Measurements from ENCODE around the gene RNF144A.
"Not testable (repeated sequence)": the region's sequence is repeated elsewhere in the genome, so short reads cannot be mapped to it uniquely, and the experiment has no call there.

The RNF144A gene

DNA sequence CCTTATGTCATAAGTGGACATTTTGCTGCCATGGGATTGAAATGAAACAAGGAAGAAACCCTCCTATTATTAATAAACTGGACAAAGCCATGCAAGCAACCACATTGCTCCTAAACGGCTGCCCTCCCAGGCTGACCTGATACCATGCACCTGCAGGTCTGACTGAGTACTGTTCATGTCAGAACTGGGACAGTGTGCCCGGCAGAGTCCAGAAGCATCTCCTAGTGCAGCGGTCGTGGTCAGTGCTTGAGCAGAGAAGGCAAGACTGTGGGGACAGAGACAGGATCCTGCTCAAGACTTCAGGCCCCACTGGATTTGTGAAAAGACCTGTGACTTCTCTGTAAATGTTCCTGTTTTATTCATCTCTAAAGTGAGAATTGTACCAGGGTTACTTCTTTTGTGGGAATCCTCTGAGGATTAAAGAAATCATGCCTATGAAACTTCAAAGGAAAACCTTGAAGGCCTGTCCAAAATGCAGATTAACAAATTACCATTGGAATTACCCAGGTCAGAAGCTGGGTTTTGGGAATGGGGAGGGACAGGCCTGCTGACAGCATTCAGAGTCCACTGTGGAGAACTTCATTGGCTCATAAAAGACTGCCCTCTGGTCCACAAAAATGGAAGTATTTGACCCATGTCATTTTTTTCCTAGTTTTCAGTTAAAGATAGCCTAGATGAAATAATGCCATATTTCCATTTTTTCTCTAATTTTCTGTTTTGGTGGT is 13.9 kb downstream of the RNF144A start:
- DNase-seq = no peak

DNA sequence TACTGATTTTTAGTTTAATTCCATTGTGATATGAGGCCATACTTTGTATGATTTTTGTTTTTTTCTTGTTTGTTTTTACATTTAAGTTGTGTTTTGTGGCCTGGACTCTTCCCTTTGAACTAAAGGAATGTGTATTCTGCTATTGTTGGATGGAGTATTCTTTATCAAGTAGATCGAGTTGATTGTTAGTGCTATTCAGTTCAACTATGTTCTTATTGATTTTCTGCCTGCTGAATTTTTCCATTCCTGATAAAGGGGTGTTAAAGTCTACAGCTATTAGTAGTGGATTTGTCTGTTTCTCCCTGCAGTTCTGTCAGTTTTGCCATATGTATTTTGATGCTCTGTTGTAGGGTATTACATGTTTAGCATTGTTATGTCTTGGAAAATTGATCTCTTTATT is 14.5 kb downstream of the RNF144A start:
- no peak for DNase-seq

DNA sequence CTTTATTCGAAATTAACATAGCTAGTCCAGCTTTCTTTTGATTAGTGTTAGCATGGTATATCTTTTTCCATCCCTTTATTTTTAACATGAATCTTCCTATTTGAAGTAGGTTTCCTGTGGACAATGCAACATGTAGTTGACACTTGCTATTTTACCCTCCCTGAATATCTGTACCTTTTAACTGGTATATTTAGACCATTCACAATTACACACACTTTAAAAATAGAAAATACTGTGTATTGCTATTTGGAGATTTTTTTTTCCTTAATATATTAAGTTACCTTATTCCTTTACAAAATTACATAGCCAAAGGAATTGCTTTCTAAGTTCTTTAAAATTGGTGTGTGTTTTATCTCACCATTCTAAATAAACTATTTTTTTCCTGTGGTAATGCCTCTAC is 15.0 kb downstream of the RNF144A start:
- DNase-seq = no peak

DNA sequence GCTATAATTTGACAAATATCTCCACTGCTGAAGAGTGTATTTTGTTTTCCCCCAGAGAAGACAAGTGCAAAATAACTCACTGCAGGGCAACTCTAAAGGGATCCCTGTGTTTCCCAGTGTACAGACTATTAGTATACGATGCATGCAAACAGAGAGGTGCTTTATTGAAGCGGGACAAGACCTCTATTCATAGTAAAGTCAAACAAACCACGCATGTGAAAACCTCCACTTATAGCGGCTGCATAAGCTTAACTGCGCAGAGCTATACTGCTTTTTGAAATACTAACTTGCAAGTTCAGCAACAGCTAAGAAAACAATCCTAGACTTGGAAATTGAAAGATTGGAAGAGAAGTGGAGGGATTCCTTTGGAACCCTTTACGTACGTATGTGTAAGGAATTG is 15.6 kb downstream of the RNF144A start:
- no peak for DNase-seq

DNA sequence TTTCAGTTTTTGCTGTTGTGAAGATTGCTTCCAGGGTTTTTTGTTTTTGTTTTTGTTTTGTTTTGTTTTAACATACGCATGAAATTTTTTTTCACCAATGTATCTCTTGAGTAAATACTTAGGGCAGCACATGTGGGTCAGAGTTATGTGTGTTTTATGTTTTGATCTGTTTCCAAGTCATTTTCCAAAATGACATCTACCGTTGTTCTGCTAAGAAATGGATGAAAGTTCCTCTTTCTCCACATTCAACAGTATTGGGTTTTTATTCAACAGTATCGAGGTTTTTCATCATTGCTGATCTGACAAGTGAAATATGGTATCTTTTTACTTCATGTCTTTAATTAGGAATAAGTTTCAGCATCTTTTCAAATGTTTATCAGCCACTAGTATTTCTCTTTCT is 16.7 kb downstream of the RNF144A start:
- DNase-seq = no peak

DNA sequence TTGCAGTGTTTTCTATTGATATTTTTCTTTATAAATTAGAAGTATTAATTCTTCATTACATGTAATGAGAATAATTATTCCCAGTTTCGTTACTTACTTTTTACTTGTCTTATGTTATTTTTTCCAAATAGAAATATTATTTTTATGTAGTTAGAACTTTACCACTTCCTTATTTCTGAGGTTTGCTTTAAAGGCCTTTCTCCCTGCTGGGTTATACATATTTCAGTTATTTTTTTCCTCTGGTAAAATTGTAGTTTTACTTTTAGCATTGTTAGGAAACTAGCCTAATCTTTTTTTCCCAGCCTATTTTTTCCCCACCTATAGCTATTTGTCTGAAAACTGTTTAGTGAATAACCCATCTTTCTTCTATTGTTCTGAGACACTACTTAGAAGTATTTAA is 17.1 kb downstream of the RNF144A start:
- no peak for DNase-seq

DNA sequence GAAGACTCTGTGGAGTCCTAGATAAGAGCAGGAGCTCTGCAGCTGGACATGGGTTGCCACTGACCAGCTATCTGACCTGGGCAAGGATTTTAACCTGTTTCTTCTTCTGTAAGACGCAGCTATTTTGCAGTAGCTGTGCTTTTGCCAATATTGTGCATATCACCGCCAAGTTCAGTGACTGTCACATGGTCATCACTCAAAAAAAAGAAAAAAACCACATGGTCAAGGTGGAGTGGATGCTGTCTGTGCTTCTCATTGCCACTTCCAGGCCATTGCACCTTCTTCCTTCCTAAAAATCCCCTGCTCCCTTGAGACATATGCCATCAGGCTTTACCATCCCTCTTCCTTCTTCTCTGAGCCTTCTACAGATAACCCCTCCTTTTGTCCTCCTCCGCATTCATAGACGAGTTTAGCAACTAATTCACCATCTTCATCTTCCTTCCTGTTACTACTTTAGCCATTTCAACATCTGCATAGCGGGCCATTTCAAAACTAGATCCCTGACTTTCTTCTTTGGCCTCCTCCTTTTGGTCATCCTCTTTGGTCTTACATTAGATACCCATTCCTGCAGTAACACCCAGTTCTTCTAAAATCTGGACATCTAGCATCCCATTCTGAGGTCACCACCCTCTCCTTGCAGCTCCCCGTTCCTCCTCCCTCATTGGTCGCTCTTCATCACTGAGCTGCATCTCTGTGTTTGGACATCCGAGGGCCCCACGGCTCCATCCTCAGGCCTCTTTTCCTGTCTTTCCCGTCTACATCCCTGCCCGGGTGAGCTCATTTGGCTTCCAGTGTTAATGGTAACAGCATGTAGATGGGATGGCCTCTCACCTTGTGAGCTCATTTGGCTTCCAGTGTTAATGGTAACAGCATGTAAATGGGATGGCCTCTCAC is 17.8 kb downstream of the RNF144A start:
- no peak for DNase-seq

DNA sequence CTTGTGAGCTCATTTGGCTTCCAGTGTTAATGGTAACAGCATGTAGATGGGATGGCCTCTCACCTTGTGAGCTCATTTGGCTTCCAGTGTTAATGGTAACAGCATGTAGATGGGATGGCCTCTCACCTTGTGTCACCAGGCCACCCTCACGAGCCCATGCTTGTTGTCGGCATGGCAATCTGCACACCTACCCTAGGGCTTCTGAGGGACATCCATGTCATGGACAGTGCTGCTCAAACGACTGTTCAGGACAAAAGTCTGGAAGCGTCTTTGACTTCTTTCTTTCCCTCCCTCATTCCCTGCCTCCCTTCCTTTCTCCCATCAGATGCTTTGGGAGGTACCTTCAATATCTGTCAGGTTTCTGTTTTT is 18.4 kb downstream of the RNF144A start:
- DNase-seq = not testable (repeated sequence)

DNA sequence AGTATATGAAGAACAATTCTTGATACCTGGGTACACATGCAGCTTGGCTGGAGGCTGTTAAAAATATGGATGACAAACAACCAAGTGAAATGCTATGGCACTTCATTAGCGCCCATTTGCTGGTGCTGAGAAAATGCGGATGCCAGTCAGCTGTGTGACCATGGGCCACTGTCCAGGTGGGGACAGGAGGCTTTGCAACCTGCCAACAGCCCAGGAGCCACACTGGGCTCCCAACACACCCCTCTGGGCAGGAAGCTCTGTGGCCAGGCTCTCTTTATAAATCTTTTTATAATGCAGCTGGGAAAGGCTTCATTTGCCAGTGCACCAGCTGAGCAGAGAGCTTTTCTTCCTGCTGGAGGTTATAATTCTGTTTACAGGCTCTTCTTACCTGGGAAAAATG is 19.9 kb downstream of the RNF144A start:
- DNase-seq = no peak

DNA sequence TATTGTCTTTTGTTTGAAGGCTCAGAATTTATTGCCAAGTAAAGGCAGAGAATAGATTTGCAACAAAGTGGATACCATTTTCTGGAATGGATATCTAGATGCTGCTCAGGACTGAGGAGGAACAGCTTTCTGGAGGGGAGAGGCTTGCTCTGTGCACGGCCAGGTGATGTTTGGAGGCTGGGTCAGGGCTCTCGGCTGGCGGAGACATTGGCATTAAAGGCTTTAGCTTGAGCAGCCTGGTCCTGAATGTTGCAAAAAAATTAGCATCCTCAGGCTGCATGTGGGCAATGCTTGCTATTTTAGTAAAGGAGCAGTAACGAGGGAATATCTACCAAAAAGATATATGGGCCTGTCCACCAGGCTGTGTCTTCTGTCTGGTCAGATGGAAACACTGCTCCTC is 20.4 kb downstream of the RNF144A start:
- DNase-seq = no peak

DNA sequence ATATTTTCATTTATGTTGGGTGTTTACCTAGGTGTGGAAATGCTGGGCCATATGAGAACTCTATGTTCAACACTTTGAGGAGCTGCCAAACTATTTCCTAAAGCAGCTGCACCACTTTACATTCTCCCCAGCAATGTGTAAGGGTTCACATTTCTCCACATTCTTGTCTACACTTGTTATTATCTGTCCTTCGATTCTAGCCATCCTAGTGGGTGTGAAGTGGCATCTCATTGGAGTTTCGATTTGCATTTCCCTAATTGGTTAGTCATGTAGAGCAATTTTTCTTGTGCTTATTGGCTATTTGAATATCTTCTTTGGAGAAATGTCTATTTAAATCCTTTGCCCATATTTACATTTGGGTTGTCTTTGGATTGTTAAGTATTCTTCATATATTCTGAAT is 21.9 kb downstream of the RNF144A start:
- no peak for DNase-seq

DNA sequence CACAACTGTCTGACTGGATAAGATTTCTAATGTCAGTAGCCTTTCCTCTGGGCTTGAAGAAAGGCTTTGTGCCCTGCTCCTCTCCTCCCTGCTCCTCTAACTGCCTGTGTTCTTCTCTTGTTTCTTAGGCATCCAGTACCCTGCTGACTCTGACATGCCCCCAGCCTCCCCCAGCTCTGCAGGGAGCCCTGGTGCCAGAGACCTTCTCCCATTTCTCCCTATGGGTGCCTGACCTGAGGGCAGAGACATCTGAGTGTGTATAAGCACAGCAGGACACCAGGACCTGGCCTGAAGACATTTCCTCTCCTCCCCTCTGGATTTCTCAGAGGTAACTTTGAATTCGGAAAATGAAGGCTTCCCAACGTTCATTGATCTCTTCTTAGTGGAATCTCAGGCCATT is 23.6 kb downstream of the RNF144A start:
- DNase-seq = no peak

DNA sequence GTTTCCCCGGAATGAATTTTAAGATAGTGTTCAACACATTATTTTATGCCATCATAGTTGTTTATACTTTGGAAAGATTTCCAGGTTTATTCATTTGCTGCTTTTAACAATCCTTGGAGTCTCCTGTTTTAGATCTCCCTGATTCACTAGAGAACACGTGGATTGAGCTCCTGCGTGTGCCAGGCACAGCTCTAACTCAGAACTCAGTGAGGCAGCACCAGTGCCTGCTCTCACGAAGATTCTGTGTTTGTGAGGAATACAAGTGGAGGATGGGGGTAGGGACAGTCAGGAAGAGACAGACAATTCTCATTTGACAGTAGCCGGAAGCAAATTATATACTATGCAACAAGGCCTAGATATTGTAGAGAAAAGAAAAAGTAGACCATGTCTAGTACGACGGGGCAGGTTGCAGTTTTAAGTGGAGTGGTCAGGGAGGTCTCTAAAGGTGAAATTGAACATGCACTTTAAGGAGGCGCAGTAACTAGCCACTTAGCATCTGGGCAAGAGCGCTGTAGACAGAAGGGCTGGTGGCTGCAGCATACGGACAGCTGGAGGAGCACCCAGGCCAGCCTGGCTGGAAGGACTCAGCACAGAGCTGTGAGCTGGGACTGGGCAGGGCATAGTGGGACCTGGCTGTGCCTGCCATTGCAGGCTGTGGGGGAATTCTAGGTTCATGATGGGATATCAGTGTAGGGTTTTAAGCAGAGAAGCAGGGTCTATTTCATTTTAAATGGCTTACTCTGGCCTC is 24.3 kb downstream of the RNF144A start:
- no peak for DNase-seq

DNA sequence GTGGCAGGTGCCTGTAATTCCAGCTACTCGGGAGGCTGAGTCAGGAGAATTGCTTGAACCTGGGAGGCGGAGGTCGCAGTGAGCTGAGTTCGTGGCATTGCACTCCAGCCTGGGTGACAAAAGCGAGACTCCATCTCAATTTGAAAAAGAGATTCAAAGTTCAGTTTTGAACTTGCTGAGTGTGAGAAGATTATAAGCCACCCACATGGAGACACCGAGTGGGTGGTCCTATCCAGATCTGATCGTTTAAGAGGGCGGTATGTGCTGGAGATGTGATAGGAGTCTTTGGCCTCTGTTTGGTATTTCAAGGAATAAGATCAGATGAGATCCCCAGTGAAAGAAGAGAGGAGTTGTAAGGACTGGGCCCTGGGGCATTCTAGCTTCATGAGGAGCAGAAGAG is 25.6 kb downstream of the RNF144A start:
- DNase-seq = no peak

DNA sequence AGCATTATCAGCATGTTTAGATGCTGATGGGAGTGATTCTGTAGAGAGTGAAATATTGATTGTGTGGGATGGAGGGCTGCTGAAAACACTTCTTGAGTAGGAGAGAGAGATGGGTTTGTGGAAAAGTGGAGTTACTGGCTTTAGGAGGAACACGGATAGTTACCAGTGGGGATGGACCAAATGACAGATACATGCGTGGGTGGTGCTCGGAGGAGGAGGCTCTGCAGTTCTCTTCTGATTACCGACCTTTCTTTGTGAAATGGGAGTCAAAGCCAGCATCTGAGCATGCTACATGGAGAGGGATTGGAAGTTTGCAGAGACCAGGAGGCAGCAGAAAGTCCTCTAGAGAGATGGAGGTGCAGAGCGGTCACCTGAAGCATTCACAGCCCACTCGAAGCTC is 26.3 kb downstream of the RNF144A start:
- DNase-seq = no peak

DNA sequence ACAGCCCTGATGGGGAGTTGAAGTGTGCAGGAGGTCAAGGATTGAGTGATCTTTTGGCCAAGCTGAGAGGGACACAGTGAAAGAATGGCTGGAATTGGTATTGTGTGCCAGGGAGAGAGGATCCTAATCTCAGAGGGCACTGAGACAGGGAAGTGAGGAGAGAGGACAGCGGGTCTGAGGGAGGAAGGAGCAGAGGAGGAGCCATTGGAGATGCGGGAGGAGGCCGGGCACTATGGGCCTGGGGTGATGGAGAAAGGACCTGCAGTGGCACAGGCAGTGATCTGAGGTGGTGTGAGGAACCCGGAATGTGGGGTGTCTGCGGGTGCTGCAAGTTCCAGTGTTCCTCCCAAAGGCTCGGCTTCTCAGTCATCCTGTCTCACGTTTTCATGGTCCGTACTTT is 26.8 kb downstream of the RNF144A start:
- no peak for DNase-seq

DNA sequence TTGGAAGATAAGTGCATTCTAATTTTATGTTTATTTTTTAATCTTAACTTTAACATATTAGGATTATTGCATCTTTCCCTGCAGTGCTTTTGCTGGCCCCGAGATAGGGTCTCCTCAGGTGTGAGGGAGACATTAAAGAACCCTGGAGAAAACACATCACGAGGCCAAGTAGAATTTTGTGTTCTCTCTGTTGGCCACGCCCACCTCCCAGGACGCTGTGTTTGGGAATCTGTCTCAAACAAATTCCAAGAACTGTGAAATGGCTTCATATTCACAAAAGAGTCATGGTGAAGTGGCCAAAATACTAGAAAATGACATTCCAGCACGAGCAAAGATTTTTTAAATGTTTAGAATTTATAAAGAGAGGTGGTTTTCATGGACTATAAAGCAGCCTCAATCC is 27.3 kb downstream of the RNF144A start:
- DNase-seq = no peak

DNA sequence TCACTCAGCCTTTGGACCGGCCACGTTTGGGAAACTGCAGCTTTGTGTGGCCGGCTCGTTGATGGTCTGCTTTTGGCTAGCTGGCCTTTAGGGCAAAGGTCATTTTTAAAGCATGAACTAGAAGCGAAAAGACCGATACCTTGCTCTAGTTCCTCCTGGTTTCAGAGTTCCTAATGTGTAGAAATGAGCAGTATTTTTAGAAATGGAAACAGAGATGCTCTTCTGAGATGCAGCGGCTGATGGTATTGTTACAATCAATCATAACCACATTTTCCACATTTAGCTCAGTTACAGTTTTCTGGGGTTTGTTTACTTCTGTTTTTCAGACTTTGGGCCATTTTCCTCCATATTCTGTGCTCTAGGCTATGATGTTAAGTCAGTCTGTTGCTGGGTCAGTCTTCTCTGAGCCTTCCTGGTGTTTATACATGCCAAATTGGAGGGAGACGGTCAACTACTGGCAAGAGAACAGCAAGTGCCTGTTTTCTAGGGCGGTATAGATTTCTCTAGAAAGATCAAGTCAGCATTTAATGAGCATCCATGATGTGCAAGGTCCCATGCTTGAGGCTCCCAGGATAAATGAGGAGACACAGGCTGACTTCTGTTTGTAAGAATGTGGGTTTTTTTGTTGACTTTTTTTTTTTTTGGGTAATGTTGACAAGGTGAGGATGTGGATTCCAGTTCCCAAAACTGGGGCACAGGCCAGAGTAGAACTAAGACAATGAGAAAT is 28.0 kb downstream of the RNF144A start:
- DNase-seq = no peak

DNA sequence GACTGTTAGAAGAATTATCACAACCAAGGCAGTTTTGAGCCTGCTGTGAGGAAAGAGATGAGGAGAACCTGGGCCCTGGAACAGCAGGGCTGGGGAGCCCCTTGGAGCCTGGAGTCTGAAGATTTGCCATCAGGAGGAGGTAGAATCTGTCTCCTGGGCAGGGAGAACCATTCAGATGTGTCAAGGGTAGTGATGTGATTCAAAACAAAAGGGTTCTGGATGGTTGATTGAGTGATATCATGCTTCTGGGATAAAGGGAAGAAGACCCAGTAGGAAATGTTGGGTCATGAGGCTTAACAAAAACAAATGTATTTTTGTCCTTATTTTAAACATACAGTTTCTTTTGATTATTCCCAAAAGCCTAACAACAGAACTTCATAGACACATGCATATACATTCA is 28.6 kb downstream of the RNF144A start:
- no peak for DNase-seq

DNA sequence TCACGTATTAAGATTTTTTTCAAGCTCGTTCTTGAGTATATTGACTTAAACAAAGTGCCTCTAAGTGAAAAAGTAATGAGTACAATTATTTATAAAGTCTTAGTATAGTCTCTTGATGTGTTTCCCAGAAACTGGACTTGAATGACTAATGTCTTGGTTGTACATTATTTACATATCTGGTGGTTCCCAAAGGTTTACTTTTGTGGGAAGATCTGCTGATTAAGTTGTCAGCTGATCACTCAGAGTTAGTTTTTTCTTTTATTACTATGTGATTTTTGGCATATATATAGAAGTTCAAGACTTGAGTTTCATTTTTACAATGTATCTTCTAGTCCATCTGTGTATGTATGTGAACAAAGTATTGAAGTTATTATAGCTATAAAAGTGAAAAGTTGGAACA is 29.5 kb downstream of the RNF144A start:
- DNase-seq = no peak

DNA sequence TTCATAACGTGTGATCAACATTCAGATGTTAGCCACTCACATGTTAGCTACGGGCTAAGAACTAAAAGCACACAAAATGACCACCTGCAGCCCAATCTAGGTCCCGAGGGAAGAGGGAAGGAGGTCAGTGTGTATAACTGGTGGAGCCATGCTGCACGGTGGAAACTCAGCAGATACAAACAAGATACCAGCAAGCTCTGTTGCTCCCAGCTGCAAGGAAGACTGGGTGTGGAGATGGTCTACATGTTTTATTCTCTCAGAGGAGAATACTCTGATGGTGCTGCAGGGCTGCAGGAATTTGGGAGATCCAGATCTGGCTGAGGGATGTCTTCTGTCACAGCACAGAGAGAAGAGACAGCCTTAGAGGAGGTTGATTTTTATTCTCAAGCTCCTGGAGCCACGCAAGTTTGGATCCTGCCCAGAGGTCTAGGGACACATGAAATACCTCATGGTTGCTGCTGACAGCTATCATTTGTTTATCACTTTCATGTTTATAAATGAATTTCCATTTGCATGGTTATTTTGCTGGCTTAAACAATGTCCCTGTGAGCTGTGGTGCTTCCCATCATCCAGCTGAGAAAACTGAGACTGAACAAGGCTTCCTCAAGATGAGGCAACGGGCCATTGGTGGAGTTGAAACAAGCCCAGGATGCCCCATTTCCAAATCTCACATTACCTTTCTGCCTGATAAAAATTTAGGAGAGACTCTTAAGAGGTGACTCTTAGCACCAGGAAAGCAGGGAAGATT is 30.9 kb downstream of the RNF144A start:
- no peak for DNase-seq

DNA sequence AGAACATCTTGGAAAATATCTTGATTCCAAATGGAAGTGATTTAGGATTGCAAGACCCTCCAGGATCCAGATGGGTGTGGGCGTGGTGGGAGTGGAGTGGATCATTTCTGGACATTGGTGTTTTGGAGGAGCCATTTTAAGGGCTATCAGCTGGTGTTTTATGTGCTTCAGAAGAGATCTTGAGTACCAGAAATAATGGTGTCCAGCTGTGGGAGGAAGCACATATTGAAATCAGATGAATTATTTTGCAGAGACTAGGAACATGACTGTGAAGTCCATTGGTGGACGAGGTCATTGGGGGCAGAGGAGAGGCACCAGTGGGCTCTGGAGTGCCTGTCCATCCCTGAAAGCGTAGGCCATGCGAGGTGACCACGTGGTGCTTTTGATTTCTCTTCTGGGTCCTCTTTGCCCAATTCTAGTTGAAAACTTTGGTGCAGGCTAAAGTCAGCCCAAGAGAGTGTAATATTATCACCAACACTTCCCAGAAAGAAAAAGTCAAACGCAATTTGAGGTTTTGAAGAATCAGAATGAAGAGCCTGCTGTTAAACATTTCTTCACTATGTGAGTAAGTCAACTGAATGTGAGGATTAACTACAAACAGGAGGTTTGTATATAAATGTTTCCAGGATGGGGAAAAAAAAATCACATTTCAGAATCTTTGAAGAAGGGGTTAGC is 31.6 kb downstream of the RNF144A start:
- no peak for DNase-seq
